ENCODE results near the gene SCN7A. TPM values are rescaled to one million over a fixed set of nuclear protein-coding genes. Genes with fewer than 3 reads are reported as not detected.
"Not testable (repeated sequence)": the region's sequence is repeated elsewhere in the genome, so short reads cannot be mapped to it uniquely, and the experiment has no call there.

SCN7A gene
- total RNA-seq, 1 donor from 2014 or later: 6.3 TPM

DNA sequence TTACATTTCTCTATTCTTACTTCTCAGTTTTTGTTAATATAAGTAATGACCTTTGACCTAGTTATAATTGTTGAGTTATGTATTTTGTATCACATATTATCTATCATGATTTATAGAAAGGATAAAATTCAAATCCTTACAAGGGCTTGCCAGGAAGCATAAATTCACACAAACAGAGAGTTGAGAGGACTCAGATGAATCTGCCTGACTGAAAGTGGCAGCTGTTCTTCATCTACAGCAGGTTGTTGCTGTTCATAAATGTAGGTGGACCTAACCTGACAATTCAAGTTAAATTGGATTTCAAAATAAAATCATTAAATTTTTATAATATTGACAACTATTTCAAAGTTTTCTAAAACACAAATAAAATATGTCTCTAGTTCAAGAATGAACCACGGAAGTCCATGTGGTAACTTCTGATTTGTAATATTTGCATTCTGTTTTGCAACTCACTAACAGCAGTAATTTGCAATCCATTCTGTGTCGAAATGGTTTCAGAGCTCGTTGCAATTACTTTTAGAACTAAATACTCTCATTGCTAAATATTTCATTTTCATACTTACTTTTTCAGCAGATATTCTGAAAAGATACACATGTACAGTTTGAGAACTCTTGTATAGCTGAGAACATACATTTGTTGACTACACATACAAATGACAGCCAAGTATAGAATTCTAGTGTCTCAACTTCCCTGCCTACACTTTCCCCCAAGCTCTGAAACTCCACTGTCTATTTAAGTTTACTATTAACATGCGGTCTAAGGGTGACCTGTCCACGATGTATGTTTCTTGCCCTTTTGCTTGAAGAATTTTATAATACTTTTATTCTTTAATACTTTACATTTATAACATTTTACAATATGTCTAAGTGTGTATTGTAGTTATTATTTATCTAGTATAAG, 25.7 kb downstream of the SCN7A start:
- no peaks in the 10 kb centered on the region for H3K27me3 Mint-ChIP-seq (ENCODE audit: unreplicated experiment)
- no peaks in the 10 kb centered on the region for H3K9me3 Mint-ChIP-seq (ENCODE audit: unreplicated experiment)
- DNase-seq (ENCODE audit: low spot score): no peak
- TF ChIP-seq, protein P1, sequence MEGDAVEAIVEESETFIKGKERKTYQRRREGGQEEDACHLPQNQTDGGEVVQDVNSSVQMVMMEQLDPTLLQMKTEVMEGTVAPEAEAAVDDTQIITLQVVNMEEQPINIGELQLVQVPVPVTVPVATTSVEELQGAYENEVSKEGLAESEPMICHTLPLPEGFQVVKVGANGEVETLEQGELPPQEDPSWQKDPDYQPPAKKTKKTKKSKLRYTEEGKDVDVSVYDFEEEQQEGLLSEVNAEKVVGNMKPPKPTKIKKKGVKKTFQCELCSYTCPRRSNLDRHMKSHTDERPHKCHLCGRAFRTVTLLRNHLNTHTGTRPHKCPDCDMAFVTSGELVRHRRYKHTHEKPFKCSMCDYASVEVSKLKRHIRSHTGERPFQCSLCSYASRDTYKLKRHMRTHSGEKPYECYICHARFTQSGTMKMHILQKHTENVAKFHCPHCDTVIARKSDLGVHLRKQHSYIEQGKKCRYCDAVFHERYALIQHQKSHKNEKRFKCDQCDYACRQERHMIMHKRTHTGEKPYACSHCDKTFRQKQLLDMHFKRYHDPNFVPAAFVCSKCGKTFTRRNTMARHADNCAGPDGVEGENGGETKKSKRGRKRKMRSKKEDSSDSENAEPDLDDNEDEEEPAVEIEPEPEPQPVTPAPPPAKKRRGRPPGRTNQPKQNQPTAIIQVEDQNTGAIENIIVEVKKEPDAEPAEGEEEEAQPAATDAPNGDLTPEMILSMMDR (IDR thresholded peaks at IDR 0.05; ENCODE audit: unreplicated experiment): no peak
- H3K27ac Mint-ChIP-seq (ENCODE audit: unreplicated experiment): no peak overlapping the region
- H3K4me3 Mint-ChIP-seq (ENCODE audit: unreplicated experiment): no peak overlapping the region
- H3K4me1 Mint-ChIP-seq (ENCODE audit: unreplicated experiment): no peaks in the 10 kb centered on the region
- no peaks in the 10 kb centered on the region for H3K36me3 Mint-ChIP-seq (ENCODE audit: low read depth, unreplicated experiment)

DNA sequence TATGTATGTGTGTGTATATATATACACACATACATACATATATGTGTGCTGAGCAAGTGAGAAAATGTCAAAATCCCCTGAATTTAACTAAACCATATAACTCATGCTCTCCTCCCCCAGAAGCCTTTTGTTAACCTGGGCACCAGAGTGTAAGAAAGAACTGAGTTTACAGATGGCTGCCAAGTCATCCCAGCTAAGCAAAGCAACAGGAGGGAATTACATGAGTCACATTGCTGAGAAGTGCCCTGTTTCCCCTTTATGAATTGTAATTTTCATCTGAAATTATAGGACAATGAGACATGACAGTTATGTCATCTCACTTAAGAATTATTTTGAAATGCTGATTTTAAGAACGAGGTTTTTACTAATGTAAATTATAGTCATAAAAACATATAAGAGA, 29.9 kb downstream of the SCN7A start:
- TF ChIP-seq, protein P1 (IDR thresholded peaks at IDR 0.05; ENCODE audit: unreplicated experiment): no peak
- DNase-seq (ENCODE audit: low spot score): no peak
- H3K9me3 Mint-ChIP-seq (ENCODE audit: unreplicated experiment): no peaks in the 10 kb centered on the region
- no peaks in the 10 kb centered on the region for H3K27me3 Mint-ChIP-seq (ENCODE audit: unreplicated experiment)
- no peak overlapping the region for H3K27ac Mint-ChIP-seq (ENCODE audit: unreplicated experiment)
- no peak overlapping the region for H3K4me3 Mint-ChIP-seq (ENCODE audit: unreplicated experiment)
- H3K4me1 Mint-ChIP-seq (ENCODE audit: unreplicated experiment): no peaks in the 10 kb centered on the region
- H3K36me3 Mint-ChIP-seq (ENCODE audit: low read depth, unreplicated experiment): no peaks in the 10 kb centered on the region

DNA sequence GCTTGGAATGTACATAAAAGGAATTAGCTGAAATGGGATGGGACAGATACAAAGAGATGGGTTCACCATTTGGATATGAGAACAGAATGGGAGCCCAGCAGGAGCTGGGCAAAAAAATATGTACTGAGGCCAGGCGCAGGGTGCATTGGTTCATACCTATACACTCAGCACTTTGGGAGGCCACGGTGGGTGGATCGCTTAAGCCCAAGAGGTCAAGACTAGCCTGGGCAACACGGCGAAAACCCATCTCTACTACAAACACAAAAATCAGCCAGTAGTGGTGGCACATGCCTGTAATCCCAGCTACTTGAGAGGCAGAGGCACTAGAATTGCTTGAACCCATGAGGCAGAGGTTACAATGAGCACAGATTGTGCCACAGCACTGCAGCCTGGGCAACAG, 30.4 kb downstream of the SCN7A start:
- H3K4me3 Mint-ChIP-seq (ENCODE audit: unreplicated experiment): no peak overlapping the region
- no peaks in the 10 kb centered on the region for H3K36me3 Mint-ChIP-seq (ENCODE audit: low read depth, unreplicated experiment)
- H3K4me1 Mint-ChIP-seq (ENCODE audit: unreplicated experiment): no peaks in the 10 kb centered on the region
- no peaks in the 10 kb centered on the region for H3K27me3 Mint-ChIP-seq (ENCODE audit: unreplicated experiment)
- TF ChIP-seq, protein P1 (IDR thresholded peaks at IDR 0.05; ENCODE audit: unreplicated experiment): no peak
- H3K27ac Mint-ChIP-seq (ENCODE audit: unreplicated experiment): no peak overlapping the region
- no peaks in the 10 kb centered on the region for H3K9me3 Mint-ChIP-seq (ENCODE audit: unreplicated experiment)
- no peak for DNase-seq (ENCODE audit: low spot score)

DNA sequence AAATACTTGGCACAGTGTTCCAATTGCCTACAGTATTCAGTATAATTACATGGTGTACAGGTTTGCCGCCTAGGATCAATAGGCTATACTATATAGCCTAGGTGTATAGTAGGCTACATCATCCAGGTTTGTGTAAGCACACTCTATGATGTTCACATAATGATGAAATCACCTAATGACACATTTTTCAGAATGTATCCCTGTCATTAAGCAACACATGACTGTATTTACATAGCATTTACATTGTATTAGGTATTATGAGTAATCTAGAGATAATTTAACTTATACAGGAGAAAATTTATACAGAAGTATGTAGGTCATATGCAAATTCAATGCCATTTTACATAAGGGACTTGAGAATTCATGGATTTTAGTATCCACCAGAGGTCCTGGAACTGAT, 35.4 kb downstream of the SCN7A start:
- H3K4me3 Mint-ChIP-seq (ENCODE audit: unreplicated experiment): no peak overlapping the region
- H3K36me3 Mint-ChIP-seq (ENCODE audit: low read depth, unreplicated experiment): no peaks in the 10 kb centered on the region
- H3K27ac Mint-ChIP-seq (ENCODE audit: unreplicated experiment): no peak overlapping the region
- no peaks in the 10 kb centered on the region for H3K4me1 Mint-ChIP-seq (ENCODE audit: unreplicated experiment)
- DNase-seq (ENCODE audit: low spot score): no peak
- TF ChIP-seq, protein P1 (IDR thresholded peaks at IDR 0.05; ENCODE audit: unreplicated experiment): no peak
- no peaks in the 10 kb centered on the region for H3K9me3 Mint-ChIP-seq (ENCODE audit: unreplicated experiment)
- H3K27me3 Mint-ChIP-seq (ENCODE audit: unreplicated experiment): no peaks in the 10 kb centered on the region

DNA sequence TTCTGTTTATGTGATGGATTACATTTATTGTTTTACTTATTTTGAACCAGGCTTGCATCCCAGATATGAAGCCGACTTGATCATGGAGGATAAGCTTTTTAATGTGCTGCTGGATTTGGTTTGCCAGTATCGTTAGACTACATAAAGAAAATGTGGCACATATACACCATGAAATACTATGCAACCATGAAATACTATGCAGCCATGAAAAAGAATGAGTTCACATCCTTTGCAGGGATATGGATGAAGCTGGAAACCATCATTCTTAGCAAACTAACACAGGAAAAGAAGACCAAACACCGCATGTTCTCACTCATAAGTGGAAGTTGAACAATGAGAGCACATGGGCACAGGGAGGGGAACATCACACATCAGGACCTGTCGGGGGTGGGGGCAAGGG, 38.2 kb downstream of the SCN7A start:
- H3K36me3 Mint-ChIP-seq (ENCODE audit: low read depth, unreplicated experiment); DNase-seq (ENCODE audit: low spot score); H3K9me3 Mint-ChIP-seq (ENCODE audit: unreplicated experiment); H3K27me3 Mint-ChIP-seq (ENCODE audit: unreplicated experiment); H3K4me3 Mint-ChIP-seq (ENCODE audit: unreplicated experiment); H3K4me1 Mint-ChIP-seq (ENCODE audit: unreplicated experiment); H3K27ac Mint-ChIP-seq (ENCODE audit: unreplicated experiment): not testable (repeated sequence)
